CMK (cell line): Measurements from ENCODE around the gene ALDOB.

Source experiments
- DNase-seq: peaks from one replicate; pipeline ENCODE4 v3.0.0-alpha.2; 2010; ENCODE audit warnings: low read depth

Gene ALDOB

GRCh38 chr9:101455656-101456240, 20.2 kb upstream of the ALDOB start:
- no peak for DNase-seq

GRCh38 chr9:101453776-101454570, 18.4 kb upstream of the ALDOB start:
- no peak for DNase-seq

GRCh38 chr9:101451498-101451897, 15.9 kb upstream of the ALDOB start:
- DNase-seq = no peak

GRCh38 chr9:101450931-101451330, 15.4 kb upstream of the ALDOB start:
- no peak for DNase-seq

GRCh38 chr9:101449071-101449721, 13.6 kb upstream of the ALDOB start:
- DNase-seq = peak; percentile 22

GRCh38 chr9:101448680-101449070, 13.1 kb upstream of the ALDOB start:
- no peak for DNase-seq

GRCh38 chr9:101446732-101447131, 11.2 kb upstream of the ALDOB start:
- DNase-seq = no peak

GRCh38 chr9:101445353-101446029, 9.9 kb upstream of the ALDOB start:
- no peak for DNase-seq

GRCh38 chr9:101443364-101443771, 7.8 kb upstream of the ALDOB start:
- DNase-seq = no peak

- no peak for DNase-seq
Measured at GRCh38 chr9:101442736-101443135, 7.2 kb upstream of the ALDOB start.

- DNase-seq = no peak
Measured at GRCh38 chr9:101442318-101442717, 6.7 kb upstream of the ALDOB start.

- DNase-seq = no peak
Measured at GRCh38 chr9:101440714-101441230, 5.2 kb upstream of the ALDOB start.

GRCh38 chr9:101438523-101438922, 2.9 kb upstream of the ALDOB start:
- DNase-seq = no peak

- DNase-seq = no peak
Measured at GRCh38 chr9:101437806-101438232, 2.2 kb upstream of the ALDOB start.

GRCh38 chr9:101434998-101435397, 576 bp downstream of the ALDOB start:
- no peak for DNase-seq

GRCh38 chr9:101433229-101433628, 2.3 kb downstream of the ALDOB start:
- no peak for DNase-seq

GRCh38 chr9:101432740-101433139, 2.8 kb downstream of the ALDOB start:
- no peak for DNase-seq

GRCh38 chr9:101432171-101432570, 3.4 kb downstream of the ALDOB start:
- no peak for DNase-seq

GRCh38 chr9:101429736-101430135, 5.8 kb downstream of the ALDOB start:
- no peak for DNase-seq

- no peak for DNase-seq
Measured at GRCh38 chr9:101428909-101429308, 6.7 kb downstream of the ALDOB start.

GRCh38 chr9:101427957-101428655, 7.5 kb downstream of the ALDOB start:
- DNase-seq = no peak

GRCh38 chr9:101427358-101427757, 8.2 kb downstream of the ALDOB start:
- no peak for DNase-seq
